ENCODE data around the gene NELL2. TPM values are rescaled to one million over a fixed set of nuclear protein-coding genes. Genes with fewer than 3 reads are reported as not detected.
"Not testable (repeated sequence)": the region's sequence is repeated elsewhere in the genome, so short reads cannot be mapped to it uniquely, and the experiment has no call there.

NELL2 gene
- total RNA-seq, 1 donor from 2014 or later, result 6.6 TPM

DNA sequence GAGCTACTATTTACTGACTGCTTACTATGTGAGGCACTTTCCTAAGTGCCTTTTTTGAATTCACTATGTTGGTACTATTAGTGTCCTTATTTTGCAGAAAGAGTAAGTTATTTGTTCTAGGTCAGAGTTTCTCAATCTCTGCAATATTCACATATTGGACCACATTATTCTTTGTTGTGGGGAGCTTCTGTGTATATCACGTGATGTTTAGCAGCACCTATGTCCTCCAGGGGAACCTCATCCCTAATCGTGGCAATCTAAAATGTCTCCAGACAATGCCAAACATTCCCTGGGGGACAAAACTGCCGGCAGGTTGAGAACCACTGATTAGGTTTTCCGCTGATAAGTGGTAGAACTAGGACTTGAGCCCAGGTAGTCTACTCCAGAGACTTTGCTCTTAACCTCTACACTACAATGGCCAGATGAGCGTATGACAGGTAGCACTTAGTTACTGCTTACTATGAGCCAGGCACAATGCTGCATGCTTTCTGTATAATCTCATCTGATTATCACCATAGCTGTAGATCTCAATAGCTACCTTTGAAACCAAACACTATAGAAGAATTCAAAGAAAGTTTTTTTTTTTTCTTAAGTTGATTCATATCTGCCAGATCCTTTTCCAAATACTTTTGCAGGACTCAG lies 38.9 kb downstream of the NELL2 start:
- H3K4me1 ChIP-seq, result no peaks in the 10 kb centered on the region
- no peaks in the 10 kb centered on the region for H3K27me3 ChIP-seq (ENCODE audit: low read depth)
- no peaks in the 10 kb centered on the region for H3K36me3 ChIP-seq
- H3K27ac ChIP-seq, result no peak overlapping the region
- no peak for ATAC-seq
- intact Hi-C loops (cut with DNase I), result no loop called here
- no peak overlapping the region for H3K4me3 ChIP-seq
- no peaks in the 10 kb centered on the region for H3K9me3 ChIP-seq
- no peak for TF ChIP-seq CTCF (IDR thresholded peaks at IDR 0.05)
- DNase-seq, result no peak

DNA sequence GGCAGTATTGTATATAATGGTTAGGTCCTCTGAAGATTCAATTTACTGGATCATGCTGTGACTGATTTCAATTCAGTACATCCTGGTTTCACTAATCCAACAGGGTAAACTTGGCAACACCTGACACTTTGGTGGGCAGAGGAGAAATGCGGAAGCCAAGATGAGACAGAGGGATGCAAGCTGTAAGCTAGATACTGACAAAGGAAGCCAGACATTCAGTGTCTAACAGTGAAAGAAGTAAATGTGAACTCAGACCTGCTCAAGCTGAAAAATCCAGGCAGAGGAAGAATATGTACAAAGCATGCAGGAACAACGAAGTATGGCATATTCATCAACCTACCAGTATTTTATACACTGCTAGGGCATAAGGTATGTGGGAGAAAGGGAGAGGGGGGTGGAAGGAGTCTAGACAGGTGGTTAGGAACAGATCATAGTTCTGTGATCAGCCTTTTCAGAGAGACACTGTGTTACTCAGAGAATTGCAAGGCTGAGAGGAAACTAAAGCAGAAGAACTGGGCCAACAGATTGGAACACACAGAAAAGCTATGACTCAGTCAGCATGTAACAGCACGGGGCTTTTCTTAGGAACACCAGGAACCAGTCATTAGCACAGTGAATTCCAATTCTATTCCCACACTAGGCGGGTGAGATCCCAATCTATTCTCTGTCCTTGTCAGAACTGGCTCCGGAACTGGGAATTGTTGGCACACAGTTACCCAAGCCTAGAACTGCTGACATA lies 40.3 kb downstream of the NELL2 start:
- Histone ChIP-seq H3K27me3 (ENCODE audit: low read depth) (no peaks in the 10 kb centered on the region), H3K4me1 (no peaks in the 10 kb centered on the region), H3K4me3 (no peak overlapping the region), H3K9me3 (no peaks in the 10 kb centered on the region), H3K27ac (no peak overlapping the region), H3K36me3 (no peaks in the 10 kb centered on the region)
- ATAC-seq (no peak), DNase-seq (no peak)
- no peak for TF ChIP-seq CTCF (IDR thresholded peaks at IDR 0.05)
- intact Hi-C loops (cut with DNase I), result no loop called here

- H3K36me3 ChIP-seq; H3K4me3 ChIP-seq; H3K27ac ChIP-seq; intact Hi-C loops (cut with DNase I); DNase-seq; H3K9me3 ChIP-seq; ATAC-seq; H3K4me1 ChIP-seq; H3K27me3 ChIP-seq (ENCODE audit: low read depth): not testable (repeated sequence)
Measured at GRCh38 chr12:44834996-44835395, 41.1 kb downstream of the NELL2 start.

DNA sequence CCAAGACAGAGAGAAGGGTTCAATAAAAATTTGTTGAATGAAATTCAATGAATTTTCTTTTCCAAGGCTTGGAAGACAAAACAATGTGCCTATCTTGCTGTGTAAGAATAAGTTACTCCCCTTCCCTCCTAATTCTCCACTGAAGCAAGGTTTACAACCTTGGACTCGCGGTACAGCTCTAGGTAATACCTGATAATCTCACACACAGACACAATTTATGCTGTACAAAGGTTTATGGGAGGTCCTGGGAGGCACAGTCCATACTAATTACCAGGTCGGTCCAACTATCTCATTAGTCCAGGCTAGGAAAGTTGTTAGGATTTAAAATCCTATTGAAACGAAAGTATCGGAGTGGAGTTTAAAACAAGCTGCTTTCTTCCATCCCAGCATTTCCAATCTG lies 42.6 kb downstream of the NELL2 start:
- intact Hi-C loops (cut with DNase I), result no loop called here
- no peaks in the 10 kb centered on the region for H3K4me1 ChIP-seq

GRCh38 chr12:44830566-44831055 lies 45.5 kb downstream of the NELL2 start:
- no peaks in the 10 kb centered on the region for H3K27me3 ChIP-seq (ENCODE audit: low read depth)
- no peak for TF ChIP-seq CTCF (IDR thresholded peaks at IDR 0.05)
- ATAC-seq (no peak), DNase-seq (no peak)
- no peak overlapping the region for H3K4me3 ChIP-seq
- no peaks in the 10 kb centered on the region for H3K9me3 ChIP-seq
- no peaks in the 10 kb centered on the region for H3K36me3 ChIP-seq
- no peaks in the 10 kb centered on the region for H3K4me1 ChIP-seq
- H3K27ac ChIP-seq, result no peak overlapping the region
- intact Hi-C loops (cut with DNase I), result no loop called here

More for the DNA sequence above, 42.6 kb downstream of the NELL2 start:
- DNase-seq (no peak), ATAC-seq (no peak)
- Histone ChIP-seq H3K36me3 (no peaks in the 10 kb centered on the region), H3K27ac (no peak overlapping the region), H3K27me3 (ENCODE audit: low read depth) (no peaks in the 10 kb centered on the region), H3K4me3 (no peak overlapping the region), H3K9me3 (no peaks in the 10 kb centered on the region)
- TF ChIP-seq CTCF (IDR thresholded peaks at IDR 0.05), result no peak

DNA sequence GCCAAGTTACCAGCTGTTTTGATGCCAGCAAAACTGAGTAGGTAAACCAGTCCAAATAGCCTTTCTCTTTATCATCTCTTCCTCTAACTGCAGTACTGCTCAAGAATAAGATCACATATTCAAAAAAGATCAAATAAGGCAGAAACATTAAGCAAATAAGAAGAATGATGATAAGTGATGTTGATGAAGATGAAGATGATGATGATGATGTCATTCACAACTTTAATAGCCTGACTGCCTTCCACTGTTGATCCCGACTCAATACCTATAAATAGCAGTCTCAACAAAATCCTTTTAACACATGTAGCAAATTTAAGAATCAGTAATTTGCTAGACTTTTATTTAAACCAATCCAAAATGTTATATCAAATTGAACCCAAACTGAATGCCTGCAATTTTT lies 47.1 kb downstream of the NELL2 start:
- H3K27me3 ChIP-seq (ENCODE audit: low read depth), result no peaks in the 10 kb centered on the region
- TF ChIP-seq CTCF (IDR thresholded peaks at IDR 0.05), result no peak
- no peak for DNase-seq

More for the DNA sequence above, 47.1 kb downstream of the NELL2 start:
- no peaks in the 10 kb centered on the region for H3K4me1 ChIP-seq
- H3K4me3 ChIP-seq, result no peak overlapping the region
- H3K36me3 ChIP-seq, result no peaks in the 10 kb centered on the region
- no peak overlapping the region for H3K27ac ChIP-seq
- no peaks in the 10 kb centered on the region for H3K9me3 ChIP-seq
- no peak for ATAC-seq
- intact Hi-C loops (cut with DNase I), result no loop called here
